Hypothalamus (tissue), 51 donors: ENCODE results near the gene SLC9C2.
"Not testable (repeated sequence)": the region's sequence is repeated elsewhere in the genome, so short reads cannot be mapped to it uniquely, and the experiment has no call there.

Experiments
- DNase-seq, 51 donors: peaks; one replicate each; lab custom pipeline; 2025; lab: John Stamatoyannopoulos, UW

Gene SLC9C2

DNA sequence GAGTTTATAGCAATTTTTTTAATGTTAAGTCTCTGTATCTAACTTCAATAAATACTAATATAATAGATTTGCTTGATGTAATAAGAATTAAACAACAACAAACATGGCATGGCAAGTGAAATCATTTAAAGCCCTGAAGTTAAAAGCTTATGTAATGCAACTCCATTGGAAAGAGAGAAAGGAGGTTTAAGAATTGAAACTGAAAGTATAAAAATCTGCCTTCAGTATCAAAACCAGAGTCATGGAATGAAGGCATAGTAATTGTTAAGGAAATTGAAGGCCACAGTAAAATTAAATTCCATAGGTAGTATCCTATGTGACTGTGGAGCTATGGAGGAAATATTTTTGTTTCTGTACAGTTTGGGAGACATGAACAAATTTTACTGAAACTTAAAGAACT lies 70.6 kb downstream of the SLC9C2 start:
- DNase-seq = no peak

DNA sequence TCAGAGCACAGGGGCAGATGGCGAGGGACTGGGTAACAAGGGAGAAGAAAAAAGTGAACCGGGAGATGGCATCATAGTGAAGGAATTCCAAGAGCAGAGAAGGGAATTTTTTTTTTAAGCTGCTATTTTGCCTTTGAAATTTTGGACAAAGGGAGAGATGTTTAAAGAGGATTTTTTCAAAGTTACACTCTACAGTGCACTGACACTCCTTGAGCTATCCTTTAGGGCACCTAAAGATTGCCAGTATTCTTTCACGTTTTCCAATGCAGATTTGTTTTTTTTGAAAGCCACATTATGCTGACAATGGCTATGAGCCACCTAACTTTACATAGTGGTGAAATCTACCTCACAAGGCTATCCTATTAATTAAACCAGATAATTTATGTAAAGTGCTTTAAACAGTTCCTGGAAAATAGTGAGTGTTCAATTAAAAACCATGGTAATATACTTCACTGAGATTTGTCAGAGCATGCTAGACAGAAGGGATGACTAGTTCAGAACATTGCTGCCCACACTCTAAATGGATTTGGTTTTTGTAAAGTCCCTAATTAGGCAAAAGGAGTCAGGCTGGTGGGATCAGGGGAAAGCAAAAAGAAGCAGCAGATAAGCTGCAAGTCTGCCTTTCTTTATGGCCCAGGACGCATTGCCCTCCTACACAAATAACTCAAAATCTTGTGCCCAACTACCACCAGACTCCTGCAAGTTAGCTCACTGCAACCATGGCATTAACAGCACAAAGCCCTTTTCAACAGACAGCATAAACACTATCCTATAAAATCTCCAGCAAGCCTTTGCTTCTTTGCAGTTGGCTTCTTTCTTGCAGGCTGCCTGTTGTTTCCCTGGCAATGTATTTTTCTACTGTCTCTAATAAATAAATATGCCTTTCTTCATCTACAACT lies 71.8 kb downstream of the SLC9C2 start:
- DNase-seq = peak in 1 of 51 donors; percentile 32

DNA sequence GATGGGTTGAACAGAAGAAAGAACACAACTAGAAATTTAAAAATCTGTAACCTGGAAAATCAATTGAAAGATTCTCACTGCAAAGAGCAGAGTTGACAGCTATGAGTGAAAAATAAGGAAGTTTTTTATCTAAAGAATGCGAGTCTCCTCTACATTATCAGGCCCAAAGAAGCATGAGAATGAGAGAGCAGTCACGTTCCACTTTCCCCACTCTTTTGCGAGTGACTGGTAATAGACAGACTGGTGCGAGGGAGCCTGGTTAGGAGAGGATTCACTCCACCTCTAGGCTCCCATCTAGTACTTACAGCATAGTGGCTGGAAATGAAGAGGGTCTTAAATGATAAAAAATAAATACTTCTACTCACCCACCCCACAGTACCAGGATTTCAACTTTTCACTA lies 73.8 kb downstream of the SLC9C2 start:
- DNase-seq = no peak

DNA sequence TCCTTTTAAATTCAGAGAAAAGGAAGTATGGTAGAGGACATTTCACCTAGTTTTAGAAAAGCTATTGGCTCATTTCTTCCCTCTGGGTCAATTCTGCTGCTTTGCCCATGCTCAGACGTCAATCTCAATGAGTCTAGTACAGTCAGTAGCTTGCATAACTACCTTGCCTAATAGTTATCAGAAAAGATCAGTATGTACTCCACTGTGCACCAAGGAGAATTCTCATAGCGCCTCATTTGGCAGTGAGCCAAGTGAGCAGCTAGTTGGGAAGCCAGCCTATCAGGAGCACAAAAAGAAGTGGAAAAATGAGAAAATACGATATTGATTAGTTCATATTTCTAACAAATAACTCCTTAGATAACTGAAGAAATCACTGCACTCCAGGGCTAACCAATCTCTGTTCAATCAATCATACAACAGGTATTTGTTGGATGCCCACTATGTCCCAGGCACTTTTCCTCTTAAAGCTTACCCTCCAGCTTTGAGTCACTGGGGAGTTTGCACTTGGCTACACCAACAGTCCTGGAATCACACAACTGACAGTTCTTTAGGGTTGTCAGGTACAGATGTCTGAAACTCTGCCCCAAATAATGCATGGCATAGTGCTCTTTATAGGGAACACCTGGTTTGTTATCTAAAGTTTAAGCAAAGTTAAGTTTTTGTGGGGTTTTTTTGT lies 75.6 kb downstream of the SLC9C2 start:
- no peak for DNase-seq

DNA sequence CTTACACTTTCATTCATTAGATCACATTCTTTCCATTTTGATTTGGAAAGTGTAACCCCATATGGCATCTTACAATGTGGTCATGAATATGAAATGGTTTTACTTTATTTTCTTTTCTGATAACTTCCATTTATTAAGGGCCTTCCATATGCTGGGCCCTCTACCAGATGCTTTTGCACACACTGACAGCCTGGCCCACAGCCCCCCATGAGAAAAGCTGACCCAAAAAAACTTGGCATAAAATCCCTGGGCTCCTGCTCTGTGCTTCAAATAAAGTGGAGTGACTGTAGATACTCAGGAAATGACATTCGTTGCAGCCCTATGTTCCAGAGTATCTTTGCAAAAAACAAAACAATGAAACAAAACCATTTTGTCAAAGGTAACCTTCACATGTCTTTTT lies 76.9 kb downstream of the SLC9C2 start:
- no peak for DNase-seq

DNA sequence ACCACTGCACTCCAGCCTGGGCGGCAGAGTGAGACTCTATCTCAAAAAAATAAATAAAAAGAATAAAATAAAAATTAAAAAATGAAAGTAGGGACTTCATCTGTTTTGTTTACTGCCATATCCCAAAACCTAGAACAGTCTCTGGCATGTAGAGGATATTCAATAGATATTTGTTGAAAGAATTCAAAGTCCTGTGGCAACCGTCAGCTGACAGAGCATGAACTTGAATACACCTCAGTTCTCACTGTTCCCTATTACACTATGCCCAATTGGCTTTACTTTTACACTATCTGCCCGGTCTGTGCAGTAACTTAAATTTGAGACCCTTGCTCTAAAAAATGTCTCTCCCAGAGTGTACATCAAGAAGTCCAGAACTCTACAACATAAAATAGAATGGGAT lies 79.5 kb downstream of the SLC9C2 start:
- no peak for DNase-seq

DNA sequence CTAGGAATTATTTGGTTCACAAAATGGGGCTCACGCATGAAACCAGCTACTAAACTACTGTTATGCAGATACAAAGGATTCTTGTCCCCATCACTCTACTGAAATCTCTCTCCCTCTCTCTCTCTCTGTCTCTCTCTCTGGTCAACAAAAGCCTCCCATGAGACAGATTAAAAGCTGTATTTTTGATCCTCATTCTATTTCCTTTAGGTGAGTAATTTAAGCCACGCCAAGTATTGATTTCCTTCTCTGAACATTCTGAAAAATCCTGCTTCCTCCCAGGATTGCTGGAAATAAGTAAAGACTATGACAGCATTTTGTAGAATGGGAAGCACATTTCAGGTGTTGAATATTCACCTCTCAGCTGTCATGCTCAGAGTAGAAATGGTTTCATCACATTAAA lies 82.1 kb downstream of the SLC9C2 start:
- no peak for DNase-seq

DNA sequence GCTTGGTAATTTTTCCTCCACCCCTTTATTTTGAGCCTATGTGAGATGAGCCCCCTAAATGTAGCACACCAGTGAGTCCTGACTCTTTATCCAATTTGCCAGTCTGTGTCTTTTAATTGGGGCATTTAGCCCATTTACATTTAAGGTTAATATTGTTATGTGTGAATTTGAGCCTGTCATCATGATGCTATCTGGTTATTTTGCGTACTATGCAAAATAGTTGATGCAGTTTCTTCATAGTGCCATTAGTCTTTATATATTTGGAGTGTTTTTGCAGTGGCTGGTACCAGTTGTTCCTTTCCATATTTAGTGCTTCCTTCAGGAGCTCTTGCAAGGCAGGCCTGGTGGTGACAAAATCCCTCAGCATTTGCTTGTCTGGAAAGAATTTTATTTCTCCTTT lies 88.4 kb downstream of the SLC9C2 start:
- DNase-seq = not testable (repeated sequence)

DNA sequence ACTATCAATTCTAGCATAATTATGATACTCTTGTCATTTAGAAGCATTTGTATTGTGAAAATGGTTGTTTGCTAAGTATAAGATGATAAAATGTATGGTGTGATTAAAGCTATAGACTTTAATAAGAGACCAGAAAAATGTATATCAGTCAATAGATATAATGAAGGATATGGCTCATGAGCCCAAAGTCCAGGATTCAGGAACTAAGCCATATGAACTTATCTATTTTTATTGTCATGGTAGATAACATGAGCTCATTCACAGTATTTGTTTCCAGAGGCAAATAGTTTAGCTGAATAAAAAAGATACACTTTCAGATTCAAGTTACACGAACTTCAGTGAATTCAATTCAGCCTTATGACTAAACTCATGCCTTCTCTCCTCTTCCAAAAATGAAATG lies 93.1 kb downstream of the SLC9C2 start:
- DNase-seq = no peak

DNA sequence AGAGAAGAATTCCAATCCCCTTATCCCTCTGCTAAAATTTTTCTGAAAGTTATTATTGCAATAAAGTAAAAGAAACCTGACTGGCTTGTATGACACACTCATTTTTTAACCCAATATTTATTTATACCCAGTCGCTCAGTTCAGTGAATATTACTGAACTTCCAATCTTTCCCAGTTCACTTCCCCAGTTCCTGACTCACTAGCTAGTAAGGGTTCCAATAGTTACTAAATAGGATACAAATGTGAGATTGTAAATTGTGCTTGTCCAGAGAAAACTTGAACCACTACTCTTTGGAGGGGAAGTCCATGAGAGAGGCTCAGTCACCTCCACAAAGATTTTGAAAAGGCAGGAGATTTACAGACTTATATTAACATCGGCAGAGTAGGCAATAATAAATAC lies 94.3 kb downstream of the SLC9C2 start:
- no peak for DNase-seq

DNA sequence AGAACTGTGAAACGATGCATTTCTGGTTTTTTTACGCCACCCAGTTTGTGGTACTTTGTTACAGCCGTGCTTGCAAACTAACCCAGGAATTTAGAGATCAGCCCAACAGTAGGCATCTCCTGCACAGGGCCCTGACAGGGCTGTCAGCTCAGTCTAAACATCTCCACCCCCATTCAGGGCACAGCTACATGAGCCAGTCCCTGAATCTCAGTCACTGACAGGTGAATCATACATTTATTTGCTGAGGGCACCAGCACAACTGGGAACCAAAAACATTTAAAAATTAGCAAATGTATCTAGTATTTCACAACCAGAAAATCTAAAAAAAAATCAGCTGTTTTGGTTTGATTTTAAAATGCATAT lies 95.0 kb downstream of the SLC9C2 start:
- peak in 1 of 51 donors; percentile 9 for DNase-seq

DNA sequence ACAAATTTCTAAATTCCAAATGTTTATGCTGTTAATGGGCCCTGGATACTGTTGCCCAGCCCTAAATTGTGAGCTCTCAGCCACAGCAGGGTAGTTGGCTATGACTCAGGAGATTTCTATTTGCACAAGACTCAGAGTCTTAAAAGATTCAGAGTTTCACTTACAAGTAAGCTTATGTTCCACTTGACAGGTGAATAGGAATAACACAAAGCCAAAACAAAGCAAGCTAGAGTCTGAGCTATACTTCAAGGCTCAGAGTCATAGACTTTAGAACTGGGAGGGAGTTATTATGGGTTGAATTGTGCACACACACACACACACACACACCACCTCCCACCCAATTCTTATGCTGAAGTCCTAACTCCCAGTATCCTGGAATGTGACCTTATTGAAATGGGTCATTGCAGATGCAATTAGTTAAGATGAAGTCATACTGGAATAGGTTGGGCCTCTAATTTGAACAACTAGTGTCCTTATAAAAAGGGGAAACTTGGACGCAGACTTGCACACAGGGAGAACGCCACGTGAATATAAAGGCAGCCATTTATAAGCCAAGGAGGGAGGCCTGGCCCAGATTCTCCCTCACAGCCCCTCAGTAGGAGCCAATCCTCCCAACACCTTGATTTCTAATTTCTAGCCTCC lies 95.5 kb downstream of the SLC9C2 start:
- DNase-seq = peak in 4 of 51 donors; percentile 3 to 14 (median 7)

DNA sequence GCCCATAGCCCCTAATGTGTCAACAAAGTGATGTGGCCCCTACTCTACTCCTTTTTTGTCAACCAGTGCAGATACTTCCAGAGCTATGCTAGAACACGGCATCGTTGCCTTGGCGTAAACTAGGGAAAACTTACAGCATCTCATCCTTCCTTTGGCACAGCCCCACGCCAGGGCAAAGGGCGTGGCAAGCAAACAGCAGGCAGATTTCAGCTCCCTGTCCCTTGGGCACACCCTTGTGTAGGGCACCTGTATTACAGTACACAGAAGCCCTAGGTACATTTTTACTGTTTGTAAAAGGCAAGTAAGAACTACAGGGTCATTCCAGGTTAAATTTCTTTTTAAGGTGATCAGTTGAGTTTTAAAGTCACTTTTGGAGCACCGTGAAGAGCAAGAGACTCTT lies 96.4 kb downstream of the SLC9C2 start:
- DNase-seq = no peak

DNA sequence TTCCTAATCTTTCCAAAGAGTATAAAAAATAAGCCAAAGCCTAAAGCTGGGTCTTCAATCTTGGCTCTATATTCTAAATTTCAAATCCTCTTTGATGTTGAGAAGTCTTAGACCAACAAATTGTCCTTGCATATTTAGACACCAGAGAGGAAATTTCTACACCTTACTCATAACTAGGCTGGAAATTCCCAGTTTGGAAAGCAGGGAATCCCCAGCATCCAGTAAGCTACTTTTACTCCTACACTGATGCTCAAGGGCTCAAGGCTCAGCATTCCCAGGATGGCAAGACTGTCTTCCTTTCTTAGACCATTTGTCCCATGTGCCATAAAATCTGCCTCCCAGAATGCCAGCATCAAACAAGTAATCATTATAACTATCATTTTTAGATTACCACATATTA lies 97.5 kb downstream of the SLC9C2 start:
- DNase-seq = no peak

DNA sequence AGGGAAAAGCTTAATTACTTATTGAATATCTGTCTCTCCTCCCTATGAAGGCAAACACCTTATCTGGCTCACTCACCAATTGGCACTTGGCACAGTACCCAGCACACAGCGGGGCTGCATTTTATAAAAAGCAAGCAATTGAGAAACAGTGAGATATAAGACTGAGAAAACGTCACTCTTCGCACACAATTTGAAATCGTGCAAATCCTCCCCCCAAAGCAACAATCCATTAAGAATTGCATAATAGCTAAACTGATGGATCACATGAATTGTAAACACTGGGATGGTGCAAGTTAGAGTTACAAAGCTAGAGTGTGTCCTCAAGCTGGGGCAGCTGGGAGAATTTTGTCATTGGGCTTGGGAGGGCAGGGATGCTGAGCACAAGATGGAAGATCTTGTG lies 98.6 kb downstream of the SLC9C2 start:
- no peak for DNase-seq

DNA sequence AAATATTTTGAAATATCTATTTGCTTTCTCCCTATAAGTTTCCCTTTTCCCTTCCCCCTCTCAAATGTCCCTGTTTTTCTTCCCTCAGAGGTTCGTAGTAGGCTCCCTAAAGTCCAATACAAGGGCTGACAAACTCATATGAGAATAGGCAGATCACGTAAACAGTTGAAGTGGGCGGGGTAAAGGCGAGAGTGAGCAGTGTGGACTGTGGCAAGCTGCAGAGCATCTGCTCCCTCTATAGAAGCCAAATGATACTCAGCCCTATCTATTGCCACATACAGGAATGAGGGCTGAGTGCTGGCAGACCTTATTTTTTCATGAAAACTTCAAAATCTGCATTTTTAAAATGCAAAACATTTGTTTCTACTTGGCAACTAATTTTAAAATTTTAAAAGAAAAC lies 99.5 kb downstream of the SLC9C2 start:
- DNase-seq = no peak

DNA sequence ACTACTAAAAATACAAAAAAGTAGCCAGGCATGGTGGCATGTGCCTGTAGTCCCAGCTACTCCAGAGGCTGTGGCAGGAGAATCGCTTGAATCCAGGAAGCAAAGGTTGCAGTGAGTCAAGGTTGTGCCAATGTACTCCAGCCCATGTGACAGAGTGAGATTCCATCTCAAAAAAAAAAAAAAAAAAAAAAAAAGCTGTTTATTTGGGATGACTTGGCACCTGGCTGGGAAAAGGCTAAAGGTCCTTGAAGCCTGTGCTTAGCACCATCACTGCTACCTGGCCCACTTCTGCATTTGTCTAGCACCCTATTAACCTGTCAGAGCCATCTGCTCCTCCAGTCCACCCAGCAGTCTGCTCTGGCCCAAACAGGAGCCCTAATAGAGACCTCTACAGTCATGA lies 100.8 kb downstream of the SLC9C2 start:
- DNase-seq = no peak

DNA sequence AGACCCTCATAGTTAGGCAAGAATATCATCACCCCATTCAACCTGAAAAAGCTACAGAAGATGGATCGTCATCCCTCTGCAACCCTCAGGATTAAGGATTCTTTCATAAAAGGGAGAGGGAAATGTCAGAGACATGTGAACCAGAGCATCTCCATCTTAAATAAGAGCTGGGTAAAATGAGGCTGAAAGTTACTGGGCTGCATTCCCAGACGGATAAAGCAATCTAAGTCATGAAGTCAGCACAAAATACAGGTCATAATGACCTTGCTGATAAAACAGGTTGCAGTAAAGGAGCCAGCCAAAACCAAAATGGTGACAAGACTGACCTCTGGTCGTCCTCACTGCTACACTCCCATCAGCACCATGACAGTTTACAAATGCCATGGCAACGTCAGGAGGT lies 103.1 kb downstream of the SLC9C2 start:
- DNase-seq = no peak

DNA sequence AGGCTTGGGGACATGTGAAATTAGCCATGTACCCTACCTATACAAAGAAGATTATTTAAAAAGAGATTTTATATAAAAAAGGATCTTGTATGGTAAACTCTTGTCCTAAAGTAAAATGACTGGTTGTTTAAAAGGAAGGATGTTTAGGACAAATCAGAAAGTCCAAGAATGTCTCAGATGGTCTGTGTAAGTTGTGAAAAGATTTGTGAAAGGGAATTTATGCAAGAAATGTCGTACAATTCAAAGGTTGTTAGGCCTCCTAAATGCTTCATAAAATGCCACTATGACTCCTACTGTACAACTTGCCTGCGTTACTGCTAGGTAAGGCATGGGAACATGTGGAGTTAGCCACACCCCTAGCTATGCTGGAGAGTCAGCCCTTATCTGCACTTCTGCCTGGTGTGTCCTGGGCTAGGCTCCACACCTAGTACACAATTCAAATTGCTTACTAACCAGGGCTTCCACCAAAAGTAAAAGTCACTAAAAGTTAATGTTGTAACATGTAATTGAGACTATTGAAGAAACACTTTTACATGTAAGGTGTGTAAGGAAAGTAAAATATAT lies 106.0 kb downstream of the SLC9C2 start:
- DNase-seq = no peak

DNA sequence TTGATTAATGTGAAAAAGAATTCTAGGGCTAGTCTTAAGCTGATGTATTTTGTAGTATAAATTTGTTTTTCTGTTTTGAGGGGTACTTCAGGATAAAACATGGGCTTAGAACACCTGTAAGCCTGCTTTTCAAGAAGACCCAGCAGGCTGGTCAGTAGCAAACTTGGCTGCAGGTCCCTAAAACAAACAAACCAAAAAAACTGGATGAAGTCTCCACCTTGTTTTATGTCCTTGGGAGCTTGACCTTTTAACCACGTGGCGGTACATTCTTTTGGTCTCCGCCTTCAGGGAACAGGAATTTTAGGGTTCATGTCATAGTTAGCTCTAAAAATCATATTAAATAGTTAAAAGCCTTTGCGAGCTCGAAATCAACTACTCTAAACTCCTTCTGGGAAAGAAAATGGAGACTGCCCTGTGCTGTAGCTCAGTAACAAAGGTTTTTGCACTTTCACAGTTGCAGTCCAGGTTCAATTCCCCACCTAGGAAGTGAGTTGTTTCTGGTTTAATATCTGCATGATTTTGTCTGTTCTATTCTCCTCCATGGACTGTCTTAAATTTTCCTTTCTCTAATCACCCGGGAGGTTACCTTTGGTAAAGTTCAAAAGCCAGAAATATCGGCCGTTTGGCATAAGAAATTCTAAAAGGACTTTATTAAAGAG lies 107.1 kb downstream of the SLC9C2 start:
- no peak for DNase-seq

DNA sequence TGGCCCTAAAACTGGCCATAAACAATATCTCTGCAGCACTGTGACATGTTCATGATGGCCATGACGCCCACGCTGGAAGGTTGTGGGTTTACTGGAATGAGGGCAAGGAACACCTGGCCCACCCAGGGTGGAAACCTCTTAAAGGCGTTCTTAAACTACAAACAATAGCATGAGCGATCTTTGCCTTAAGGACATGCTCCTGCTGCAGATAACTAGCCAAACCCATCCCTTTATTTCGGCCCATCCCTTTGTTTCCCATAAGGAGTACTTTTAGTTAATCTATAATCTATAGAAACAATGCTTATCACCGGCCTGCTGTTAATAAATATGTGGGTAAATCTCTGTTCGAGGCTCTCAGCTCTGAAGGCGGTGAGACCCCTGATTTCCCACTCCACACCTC lies 109.7 kb downstream of the SLC9C2 start:
- not testable (repeated sequence) for DNase-seq
